HEK293 (cell line): Measurements from ENCODE around the gene MYOM1.

Source experiments
- CTCF ChIA-PET: fragments of 350-600 bp; formaldehyde crosslinking; extraction: SDS; loops from one replicate; lab custom pipeline; 2021; ENCODE audit warnings: antibody characterized with exemption; lab: Yijun Ruan, JAX
- POLR2A ChIA-PET: fragments of 300-600 bp; formaldehyde crosslinking; extraction: SDS; loops from one replicate; lab custom pipeline; 2020; ENCODE audit warnings: antibody characterized with exemption, inconsistent platforms; lab: Yijun Ruan, JAX
- H3K27ac ChIP-seq: fragments of 200-500 bp; sonication (Bioruptor generic); 2 replicates; pipeline ENCODE4 v1.5.1; 2014; ENCODE audit warnings: low read depth, low read length, control low read depth, inconsistent platforms; ENCODE audit errors: extremely low read depth
- H3K36me3 ChIP-seq, 2 experiments: fragments of 200-500 bp in 1 of 2; sonication (Bioruptor generic) in 1 of 2; 1 replicate in 1 of 2; 2 replicates in 1 of 2; pipeline ENCODE4 v1.5.1; 2014 to 2017; ENCODE audit warnings: inconsistent platforms in 2 of 2, low read length in 2 of 2; ENCODE audit not compliant: control insufficient read depth in 2 of 2, insufficient read depth in 1 of 2
- H3K4me1 ChIP-seq: fragments of 200-500 bp; sonication (Bioruptor generic); 2 replicates; pipeline ENCODE4 v1.5.1; 2014; ENCODE audit warnings: mild to moderate bottlenecking, low read length, inconsistent platforms; ENCODE audit not compliant: control insufficient read depth, insufficient read depth
- H3K4me3 ChIP-seq: 2 replicates; pipeline ENCODE4 v1.5.1; 2011; ENCODE audit warnings: low read depth, mild to moderate bottlenecking, control low read depth, low read length, moderate library complexity
- H3K9me3 ChIP-seq: fragments of 200-500 bp; sonication (Bioruptor generic); 2 replicates; pipeline ENCODE4 v1.5.1; 2014; ENCODE audit warnings: low read depth, low read length, inconsistent platforms; ENCODE audit not compliant: control insufficient read depth, insufficient read depth
- EGR2 ChIP-seq: fragments of 450-650 bp; formaldehyde crosslinking; IDR thresholded peaks from 2 replicates; pipeline ENCODE4 v1.5.1; 2016; ENCODE audit warnings: low read depth, missing biosample characterization, missing genetic modification characterization
- GFI1B ChIP-seq: fragments of 450-650 bp; formaldehyde crosslinking; IDR thresholded peaks from 2 replicates; pipeline ENCODE4 v1.5.1; 2016; ENCODE audit warnings: missing biosample characterization, missing genetic modification characterization
- REPIN1 ChIP-seq: fragments of 450-650 bp; formaldehyde crosslinking; IDR thresholded peaks from 2 replicates; pipeline ENCODE4 v1.5.1; 2017; ENCODE audit warnings: missing biosample characterization, missing genetic modification characterization, low read depth
- SP2 ChIP-seq: fragments of 450-650 bp; formaldehyde crosslinking; IDR thresholded peaks from 2 replicates; pipeline ENCODE4 v1.5.1; 2016; ENCODE audit warnings: missing biosample characterization, missing genetic modification characterization
- TRIM28 ChIP-seq: IDR thresholded peaks from 2 replicates; pipeline ENCODE4 v1.6.1; 2011; ENCODE audit warnings: low read length, control low read depth, borderline replicate concordance
- ZBTB48 ChIP-seq: fragments of 450-650 bp; formaldehyde crosslinking; IDR thresholded peaks from 2 replicates; pipeline ENCODE4 v1.5.1; 2016; ENCODE audit warnings: missing biosample characterization, missing genetic modification characterization
- ZFHX2 ChIP-seq: fragments of 450-650 bp; formaldehyde crosslinking; conservative IDR thresholded peaks from 2 replicates; pipeline ENCODE4 v1.5.1; 2016; ENCODE audit warnings: missing biosample characterization, missing genetic modification characterization
- ZFP37 ChIP-seq: fragments of 450-650 bp; formaldehyde crosslinking; IDR thresholded peaks from 2 replicates; pipeline ENCODE4 v1.5.1; 2016; ENCODE audit warnings: missing biosample characterization, missing genetic modification characterization
- ZNF174 ChIP-seq: fragments of 450-650 bp; formaldehyde crosslinking; IDR thresholded peaks from 2 replicates; pipeline ENCODE4 v1.5.0; 2017; ENCODE audit warnings: missing biosample characterization, mild to moderate bottlenecking, missing genetic modification characterization
- ZNF2 ChIP-seq: fragments of 450-650 bp; formaldehyde crosslinking; IDR thresholded peaks from 2 replicates; pipeline ENCODE4 v1.5.1; 2016; ENCODE audit warnings: missing biosample characterization, missing genetic modification characterization
- ZNF239 ChIP-seq: fragments of 450-650 bp; formaldehyde crosslinking; IDR thresholded peaks from 2 replicates; pipeline ENCODE4 v1.5.1; 2016; ENCODE audit warnings: missing biosample characterization, missing genetic modification characterization
- ZNF266 ChIP-seq: fragments of 450-650 bp; formaldehyde crosslinking; IDR thresholded peaks from 2 replicates; pipeline ENCODE4 v1.5.1; 2016; ENCODE audit warnings: missing biosample characterization, missing genetic modification characterization, low read depth
- ZNF335 ChIP-seq: fragments of 450-650 bp; formaldehyde crosslinking; conservative IDR thresholded peaks from 2 replicates; pipeline ENCODE4 v1.5.1; 2016; ENCODE audit warnings: missing biosample characterization, missing genetic modification characterization
- ZNF394 ChIP-seq: fragments of 450-650 bp; formaldehyde crosslinking; IDR thresholded peaks from 2 replicates; pipeline ENCODE4 v1.5.1; 2016; ENCODE audit warnings: missing biosample characterization, missing genetic modification characterization, mild to moderate bottlenecking, moderate library complexity, borderline replicate concordance
- ZNF585B ChIP-seq: fragments of 450-650 bp; formaldehyde crosslinking; IDR thresholded peaks from 2 replicates; pipeline ENCODE4 v1.5.1; 2016; ENCODE audit warnings: missing biosample characterization, missing genetic modification characterization
- ZNF654 ChIP-seq: fragments of 450-650 bp; formaldehyde crosslinking; IDR thresholded peaks from 2 replicates; pipeline ENCODE4 v1.5.1; 2016; ENCODE audit warnings: low read depth, missing biosample characterization, missing genetic modification characterization
- ZNF670 ChIP-seq: fragments of 450-650 bp; formaldehyde crosslinking; IDR thresholded peaks from 2 replicates; pipeline ENCODE4 v1.5.1; 2016; ENCODE audit warnings: missing biosample characterization, missing genetic modification characterization, low read depth
- ZNF76 ChIP-seq: fragments of 450-650 bp; formaldehyde crosslinking; IDR thresholded peaks from 2 replicates; pipeline ENCODE4; 2016; ENCODE audit warnings: low read depth, missing biosample characterization, missing genetic modification characterization, borderline replicate concordance
- ZNF776 ChIP-seq: fragments of 450-650 bp; formaldehyde crosslinking; IDR thresholded peaks from 2 replicates; pipeline ENCODE4 v1.5.0; 2017; ENCODE audit warnings: missing biosample characterization, missing genetic modification characterization, borderline replicate concordance
- ZNF830 ChIP-seq: fragments of 450-650 bp; IDR thresholded peaks from 2 replicates; pipeline ENCODE4 v1.5.0; 2018; ENCODE audit warnings: missing biosample characterization, missing genetic modification characterization, low read depth, mild to moderate bottlenecking, moderate library complexity
- ZNF837 ChIP-seq: fragments of 450-650 bp; formaldehyde crosslinking; IDR thresholded peaks from 2 replicates; pipeline ENCODE4 v1.5.1; 2016; ENCODE audit warnings: missing biosample characterization, missing genetic modification characterization
- TF ChIP-seq, protein P1 (sequence below): fragments of 450-650 bp; formaldehyde crosslinking; conservative IDR thresholded peaks from 2 replicates; pipeline ENCODE4 v1.5.1; 2016; ENCODE audit warnings: low read depth, missing biosample characterization, missing genetic modification characterization
- TF ChIP-seq, protein P2 (sequence below): fragments of 450-650 bp; formaldehyde crosslinking; IDR thresholded peaks from 2 replicates; pipeline ENCODE4; 2016; ENCODE audit warnings: missing biosample characterization, missing genetic modification characterization
- TF ChIP-seq, protein P3 (sequence below): fragments of 450-650 bp; formaldehyde crosslinking; IDR thresholded peaks from 2 replicates; pipeline ENCODE4 v1.5.1; 2016; ENCODE audit warnings: missing biosample characterization, missing genetic modification characterization

MYOM1 gene

GRCh38 chr18:3226048-3226447, 6.3 kb upstream of the MYOM1 start:
- H3K36me3 ChIP-seq, result no peaks in the 10 kb centered on the region
- no peak overlapping the region for H3K27ac ChIP-seq
- no peak overlapping the region for H3K4me3 ChIP-seq
- ChIA-PET POLR2A (no interaction called here), CTCF (interaction anchor here (0.6 kb wide), 1 partner anchor 13 kb away, joined by 3 read pairs; no protein-coding TSS in a partner anchor)
- no peak for TF ChIP-seq REPIN1
- no peaks in the 10 kb centered on the region for H3K9me3 ChIP-seq
- H3K4me1 ChIP-seq, result no peaks in the 10 kb centered on the region

DNA sequence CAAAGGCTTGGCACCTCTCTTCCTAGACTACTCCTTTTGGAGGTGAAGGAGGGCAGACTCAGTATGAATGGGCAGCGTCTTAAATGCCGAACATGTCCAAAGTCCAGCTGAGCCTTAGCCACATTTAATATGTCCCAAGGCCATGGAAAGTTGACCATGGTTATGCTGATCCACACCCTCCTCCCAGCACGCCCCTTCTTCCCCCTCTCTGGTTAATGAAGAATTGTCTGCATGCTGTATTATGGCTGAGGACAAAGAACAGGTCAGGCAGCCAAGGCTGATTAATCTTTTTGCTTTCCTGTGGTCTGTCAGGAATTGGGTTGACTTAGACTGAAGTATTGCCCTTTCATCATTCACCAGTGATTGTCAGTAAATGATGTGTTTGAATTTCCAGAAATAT, 5.8 kb upstream of the MYOM1 start:
- no peak overlapping the region for H3K27ac ChIP-seq
- no peak overlapping the region for H3K4me3 ChIP-seq
- POLR2A ChIA-PET, result no interaction called here
- TF ChIP-seq ZNF76 (tag by site-specific recombination) (no peak), ZNF776 (tag by site-specific recombination) (no peak), SP2 (tag by site-specific recombination) (no peak), ZNF394 (tag by site-specific recombination) (no peak), ZNF830 (tag by site-specific recombination) (no peak), ZNF654 (tag by site-specific recombination) (no peak), ZFHX2 (no peak), ZNF239 (no peak), TRIM28 (no peak), ZNF837 (no peak), EGR2 (tag by site-specific recombination) (no peak), ZBTB48 (tag by site-specific recombination) (no peak), ZFP37 (tag by site-specific recombination) (no peak), ZNF585B (tag by site-specific recombination) (no peak), ZNF2 (no peak), GFI1B (tag by site-specific recombination) (no peak), ZNF174 (no peak), ZNF670 (tag by site-specific recombination) (no peak), ZNF266 (tag by site-specific recombination) (no peak)
- TF ChIP-seq, protein P1, sequence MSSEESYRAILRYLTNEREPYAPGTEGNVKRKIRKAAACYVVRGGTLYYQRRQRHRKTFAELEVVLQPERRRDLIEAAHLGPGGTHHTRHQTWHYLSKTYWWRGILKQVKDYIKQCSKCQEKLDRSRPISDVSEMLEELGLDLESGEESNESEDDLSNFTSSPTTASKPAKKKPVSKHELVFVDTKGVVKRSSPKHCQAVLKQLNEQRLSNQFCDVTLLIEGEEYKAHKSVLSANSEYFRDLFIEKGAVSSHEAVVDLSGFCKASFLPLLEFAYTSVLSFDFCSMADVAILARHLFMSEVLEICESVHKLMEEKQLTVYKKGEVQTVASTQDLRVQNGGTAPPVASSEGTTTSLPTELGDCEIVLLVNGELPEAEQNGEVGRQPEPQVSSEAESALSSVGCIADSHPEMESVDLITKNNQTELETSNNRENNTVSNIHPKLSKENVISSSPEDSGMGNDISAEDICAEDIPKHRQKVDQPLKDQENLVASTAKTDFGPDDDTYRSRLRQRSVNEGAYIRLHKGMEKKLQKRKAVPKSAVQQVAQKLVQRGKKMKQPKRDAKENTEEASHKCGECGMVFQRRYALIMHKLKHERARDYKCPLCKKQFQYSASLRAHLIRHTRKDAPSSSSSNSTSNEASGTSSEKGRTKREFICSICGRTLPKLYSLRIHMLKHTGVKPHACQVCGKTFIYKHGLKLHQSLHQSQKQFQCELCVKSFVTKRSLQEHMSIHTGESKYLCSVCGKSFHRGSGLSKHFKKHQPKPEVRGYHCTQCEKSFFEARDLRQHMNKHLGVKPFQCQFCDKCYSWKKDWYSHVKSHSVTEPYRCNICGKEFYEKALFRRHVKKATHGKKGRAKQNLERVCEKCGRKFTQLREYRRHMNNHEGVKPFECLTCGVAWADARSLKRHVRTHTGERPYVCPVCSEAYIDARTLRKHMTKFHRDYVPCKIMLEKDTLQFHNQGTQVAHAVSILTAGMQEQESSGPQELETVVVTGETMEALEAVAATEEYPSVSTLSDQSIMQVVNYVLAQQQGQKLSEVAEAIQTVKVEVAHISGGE, result no peak
- TF ChIP-seq, all 188 proteins: peak for 0
- Histone ChIP-seq H3K9me3 (no peaks in the 10 kb centered on the region), H3K4me1 (no peaks in the 10 kb centered on the region), H3K36me3 (no peaks in the 10 kb centered on the region)
- CTCF ChIA-PET, result no interaction called here

DNA sequence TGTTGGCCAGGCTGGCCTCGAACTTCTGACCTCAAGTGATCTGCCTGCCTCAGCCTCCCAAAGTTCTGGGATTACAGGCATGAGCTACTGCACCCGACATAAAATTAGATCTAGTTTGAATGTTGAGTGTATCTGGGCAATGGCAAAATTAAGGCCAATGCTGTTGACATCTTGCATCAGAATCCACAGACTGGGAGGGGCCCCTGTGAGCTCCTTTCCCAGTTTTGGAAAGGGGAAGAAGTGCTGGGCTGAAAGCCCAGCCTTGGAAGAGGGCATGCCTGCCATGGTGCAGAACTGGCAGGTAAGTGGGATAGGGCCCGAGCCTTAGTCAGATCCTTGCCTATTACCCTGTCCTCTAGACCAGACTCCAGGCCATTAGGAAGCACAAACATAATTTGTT, 4.5 kb upstream of the MYOM1 start:
- CTCF ChIA-PET, result no interaction called here

More for the DNA sequence above, 4.5 kb upstream of the MYOM1 start:
- Histone ChIP-seq H3K9me3 (no peaks in the 10 kb centered on the region), H3K4me1 (no peaks in the 10 kb centered on the region), H3K4me3 (no peak overlapping the region), H3K36me3 (no peaks in the 10 kb centered on the region), H3K27ac (no peak overlapping the region)
- POLR2A ChIA-PET, result no interaction called here
- TF ChIP-seq, protein P2, sequence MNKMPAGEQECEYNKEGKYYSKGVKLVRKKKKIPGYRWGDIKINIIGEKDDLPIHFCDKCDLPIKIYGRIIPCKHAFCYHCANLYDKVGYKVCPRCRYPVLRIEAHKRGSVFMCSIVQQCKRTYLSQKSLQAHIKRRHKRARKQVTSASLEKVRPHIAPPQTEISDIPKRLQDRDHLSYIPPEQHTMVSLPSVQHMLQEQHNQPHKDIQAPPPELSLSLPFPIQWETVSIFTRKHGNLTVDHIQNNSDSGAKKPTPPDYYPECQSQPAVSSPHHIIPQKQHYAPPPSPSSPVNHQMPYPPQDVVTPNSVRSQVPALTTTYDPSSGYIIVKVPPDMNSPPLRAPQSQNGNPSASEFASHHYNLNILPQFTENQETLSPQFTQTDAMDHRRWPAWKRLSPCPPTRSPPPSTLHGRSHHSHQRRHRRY, result no peak
- TF ChIP-seq, protein P3, sequence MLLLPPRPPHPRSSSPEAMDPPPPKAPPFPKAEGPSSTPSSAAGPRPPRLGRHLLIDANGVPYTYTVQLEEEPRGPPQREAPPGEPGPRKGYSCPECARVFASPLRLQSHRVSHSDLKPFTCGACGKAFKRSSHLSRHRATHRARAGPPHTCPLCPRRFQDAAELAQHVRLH, result no peak
- 0 out of 2 replicates have a peak, but pooled peaks have one; percentile 35 for TF ChIP-seq ZNF335 (tag by site-specific recombination)
- TF ChIP-seq, all 188 proteins: peak for 1
